Posterior vena cava (tissue), 2 donors: ENCODE measurements around the gene MAS1. TPM values are rescaled to one million over a fixed set of nuclear protein-coding genes. Genes with fewer than 3 reads are reported as not detected.

Source experiments
- total RNA-seq, 2 donors: library from RNA; stranded (reverse); fragmentation: NEBNext Ultra II Directional; extraction: Animal tissue kit (Norgen Biotek cat#: 25700); gene quantifications; one replicate each; pipeline ENCODE4 v1.2.1, GENCODE V29; 2021
- donor health status: DM: yes; HTN: yes; CAD: no.
- donor health status: DM: yes; HTN: yes; CAD: no.

MAS1 gene
- total RNA-seq, 2 donors from 2014 or later, result 0.29 to 0.42 TPM

Other genes starting within 250 kb of the MAS1 start
- 100 to 1,000 TPM; 584 to 998 TPM for gene SOD2, start 197.7 kb upstream of the MAS1 start, total RNA-seq
- 10 to 100 TPM; 70.1 to 84.7 TPM for gene WTAP, start 163.5 kb upstream of the MAS1 start, total RNA-seq
- 10 to 100 TPM; 11.0 to 13.6 TPM for gene ACAT2, start 128.9 kb upstream of the MAS1 start, total RNA-seq
- 100 to 1,000 TPM; 116 to 137 TPM for gene TCP1, start 101.4 kb upstream of the MAS1 start, total RNA-seq
- gene MRPL18, start 100.5 kb upstream of the MAS1 start, total RNA-seq, result 10 to 100 TPM; 62.9 to 66.4 TPM
- gene PNLDC1, start 90.7 kb upstream of the MAS1 start, total RNA-seq, result under 1 TPM in 1 of 2 donors, not detected in 1; 0.19 TPM
- 10 to 100 TPM; 62.7 to 71.8 TPM for gene IGF2R, start 78.1 kb downstream of the MAS1 start, total RNA-seq
- 1 to 10 TPM; 1.8 to 1.9 TPM for gene SLC22A1, start 230.8 kb downstream of the MAS1 start, total RNA-seq